Measurements from ENCODE around the gene BMP15.

Gene BMP15

DNA sequence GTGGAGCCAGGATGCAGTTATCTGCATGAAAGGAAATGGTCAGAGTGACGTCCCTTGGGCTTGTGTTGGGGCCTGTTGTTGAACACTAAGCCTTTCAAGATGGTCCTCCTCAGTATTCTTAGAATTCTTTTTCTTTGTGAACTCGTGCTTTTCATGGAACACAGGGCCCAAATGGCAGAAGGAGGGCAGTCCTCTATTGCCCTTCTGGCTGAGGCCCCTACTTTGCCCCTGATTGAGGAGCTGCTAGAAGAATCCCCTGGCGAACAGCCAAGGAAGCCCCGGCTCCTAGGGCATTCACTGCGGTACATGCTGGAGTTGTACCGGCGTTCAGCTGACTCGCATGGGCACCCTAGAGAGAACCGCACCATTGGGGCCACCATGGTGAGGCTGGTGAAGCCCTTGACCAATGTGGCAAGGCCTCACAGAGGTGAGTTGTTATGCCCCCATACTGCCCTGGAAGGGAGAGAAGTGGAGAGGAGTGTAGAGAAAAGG, at the start of gene BMP15:
Gene BMP15 (plus strand): TSS at position 51 of the 492 bp plus-strand sequence. CDS start 49 bp downstream, at position 100.
- no peak for DNase-seq

DNA sequence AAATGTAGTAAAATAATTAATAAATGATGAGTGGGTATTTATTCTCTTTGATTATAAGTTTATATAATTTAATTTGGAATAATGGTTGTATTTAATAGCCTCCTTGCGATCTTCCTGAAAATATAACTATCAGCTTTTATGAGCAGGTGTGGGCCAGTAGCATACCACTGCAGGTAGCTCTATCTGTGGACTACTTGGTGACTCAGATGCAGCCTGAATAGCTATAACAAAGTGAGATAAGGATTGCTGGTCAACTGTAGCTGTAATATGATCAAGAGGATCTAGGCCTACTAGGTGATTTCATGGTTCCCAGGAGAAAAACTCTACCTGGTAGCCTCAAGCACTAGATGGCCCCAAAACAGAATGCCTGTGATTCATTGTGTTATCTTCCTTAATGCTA, 47.1 kb upstream of the BMP15 start:
- no peak for DNase-seq

DNA sequence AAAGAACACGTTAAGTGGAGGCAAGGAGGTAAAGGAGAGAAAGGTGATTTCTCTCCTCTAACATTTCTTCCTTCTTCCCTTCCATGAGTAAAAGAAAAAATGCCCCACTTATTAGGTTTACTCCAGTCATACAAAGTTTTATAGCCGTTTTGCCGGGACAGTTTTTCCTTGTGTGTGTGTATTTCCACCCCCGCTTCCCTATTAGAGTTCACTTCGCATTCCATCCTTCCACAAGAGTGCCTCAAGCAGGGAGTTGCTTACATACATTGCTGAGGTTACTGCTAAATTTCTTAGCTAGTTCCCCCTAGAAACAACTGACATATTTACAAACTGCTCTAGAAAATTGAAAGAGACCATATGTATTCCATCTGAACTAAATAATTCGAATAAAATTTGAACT, 45.2 kb upstream of the BMP15 start:
- no peak for DNase-seq

DNA sequence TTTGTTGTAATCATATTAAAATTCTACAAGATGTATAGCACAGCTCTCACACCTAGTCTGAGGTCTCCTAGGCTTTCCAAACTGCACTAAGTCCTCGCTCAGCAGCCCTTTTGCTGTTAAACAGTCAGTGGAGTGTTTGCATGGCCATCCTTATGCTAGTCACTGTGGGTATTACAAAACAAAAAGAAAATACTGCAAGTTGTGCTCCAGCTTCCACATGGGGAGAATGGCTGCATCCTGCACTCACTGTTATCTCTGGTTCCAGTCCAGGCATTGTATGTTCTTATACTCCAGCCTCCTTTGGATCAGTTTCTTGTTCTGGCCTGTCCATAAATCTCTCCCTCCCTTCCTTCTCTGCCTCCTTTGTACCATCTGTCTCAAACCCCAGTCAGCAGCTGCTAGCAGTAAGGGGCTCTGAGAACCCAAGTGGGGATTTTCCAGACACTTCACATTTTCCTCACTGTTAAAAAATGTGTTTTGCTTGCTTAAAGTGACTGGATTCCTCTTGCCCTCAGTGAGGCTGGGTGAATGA, 38.5 kb upstream of the BMP15 start:
- no peak for DNase-seq

DNA sequence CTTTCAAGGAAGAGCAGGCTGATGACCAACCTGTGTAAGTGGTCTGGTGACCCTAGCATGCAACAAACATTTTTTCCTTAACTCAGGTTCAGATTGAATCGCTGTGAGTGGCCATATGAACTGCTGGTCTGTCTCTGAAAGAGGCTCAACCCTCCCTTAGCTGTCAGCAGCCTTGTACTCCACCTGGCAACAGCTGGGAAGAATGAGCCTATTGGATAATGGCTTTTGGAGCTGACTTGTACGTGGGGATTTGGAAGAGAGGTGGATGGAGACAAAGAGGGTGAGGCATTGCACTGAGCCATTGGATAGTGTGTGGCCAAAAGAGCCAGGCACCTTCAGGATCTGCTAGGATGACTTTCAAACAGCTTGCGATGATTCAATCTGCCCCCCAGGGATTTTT, 35.7 kb upstream of the BMP15 start:
- DNase-seq, result no peak

DNA sequence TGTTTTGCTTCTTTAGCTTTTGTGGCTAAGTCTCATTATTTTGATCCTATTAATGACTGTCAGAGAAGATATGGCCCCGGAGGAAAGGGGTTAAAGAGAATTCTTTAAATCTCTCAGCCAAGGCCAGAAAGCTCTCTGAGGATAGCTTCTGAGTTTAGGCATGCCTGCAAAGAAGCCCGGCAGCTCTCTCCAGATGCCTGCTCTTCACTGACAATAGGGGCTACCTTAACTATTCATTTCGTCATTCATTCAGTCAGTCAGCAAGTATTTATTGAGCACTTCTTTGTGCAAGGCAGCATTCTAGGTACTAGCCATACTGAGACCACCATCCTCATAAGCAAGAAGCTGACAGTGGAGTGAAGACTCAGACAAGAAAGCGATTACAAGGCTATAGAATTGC, 34.0 kb upstream of the BMP15 start:
- no peak for DNase-seq

DNA sequence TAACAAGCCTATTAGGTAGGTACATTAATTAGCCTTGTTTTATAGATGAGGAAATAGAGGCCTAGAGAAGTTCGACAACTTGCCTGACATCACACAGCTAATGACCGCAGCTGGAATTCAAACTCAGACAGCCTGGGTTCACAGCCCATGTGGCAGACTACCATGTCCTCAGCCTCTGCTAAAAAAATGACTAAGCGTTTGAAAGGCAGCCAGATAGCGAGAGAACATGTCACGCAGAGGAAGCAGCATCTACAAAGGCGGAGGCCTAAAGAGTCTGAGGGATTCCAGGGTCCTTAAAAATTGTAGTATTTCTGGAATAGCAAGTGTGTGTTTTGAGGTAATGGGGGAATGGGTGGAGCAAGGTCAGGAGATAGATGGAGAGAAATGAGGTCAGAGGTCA, 33.2 kb upstream of the BMP15 start:
- DNase-seq, result no peak

DNA sequence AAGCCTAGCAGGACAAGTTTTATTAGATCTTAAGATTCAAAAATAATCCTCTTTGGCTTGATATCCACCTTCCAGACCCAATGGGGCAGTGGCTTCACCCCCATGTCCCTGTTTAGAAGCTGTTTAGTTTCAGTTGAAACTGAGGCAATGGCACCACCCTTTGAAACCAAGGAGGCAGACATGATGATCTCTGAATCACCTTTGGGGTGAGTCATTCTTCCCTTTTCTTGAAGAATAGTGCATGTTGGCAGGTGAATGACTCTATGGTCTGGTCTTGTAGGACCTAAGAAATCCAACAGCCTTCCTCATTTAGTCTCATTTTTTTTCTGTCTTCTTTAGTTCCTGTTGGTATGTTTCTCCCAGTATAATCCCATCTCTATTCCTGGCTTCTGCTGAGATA, 29.5 kb upstream of the BMP15 start:
- no peak for DNase-seq

DNA sequence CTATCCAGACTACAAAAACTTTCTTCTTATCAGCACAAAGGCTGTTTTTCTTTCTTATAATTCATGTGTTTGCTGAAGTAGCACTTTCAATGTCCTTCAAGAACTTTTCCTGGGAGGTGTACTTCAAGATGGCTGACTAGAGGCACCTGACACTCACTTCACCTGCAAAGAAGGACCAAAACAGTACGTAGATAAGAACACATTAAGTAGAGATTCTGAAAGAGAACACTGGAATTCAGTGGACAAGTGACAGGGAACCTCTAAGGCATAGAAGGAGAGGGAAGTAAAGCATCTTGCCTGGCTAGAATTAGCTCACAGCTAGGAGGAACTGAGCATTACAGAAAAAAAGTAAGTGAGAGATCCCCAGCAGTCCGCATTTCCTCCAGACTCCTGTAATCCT, 21.7 kb upstream of the BMP15 start:
- no peak for DNase-seq

DNA sequence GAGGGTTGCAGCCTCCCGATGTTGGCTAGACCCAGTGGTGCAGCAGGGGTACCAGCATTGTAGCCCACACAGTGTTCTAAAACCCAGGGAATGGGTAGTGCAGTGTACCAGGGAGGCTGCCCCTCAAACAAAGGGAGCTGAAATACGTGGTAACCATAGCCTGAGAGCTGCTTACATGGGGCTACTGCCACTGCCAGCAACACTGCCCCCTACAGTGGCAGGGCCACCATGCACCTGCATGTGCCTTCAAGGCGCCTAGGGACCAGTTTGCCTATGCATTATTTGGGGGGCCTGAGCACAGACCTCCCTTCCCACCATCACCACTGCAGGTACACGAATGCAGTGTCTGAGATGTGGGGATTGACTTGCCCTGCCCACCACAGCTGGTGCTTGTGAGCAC, 21.0 kb upstream of the BMP15 start:
- DNase-seq, result no peak

DNA sequence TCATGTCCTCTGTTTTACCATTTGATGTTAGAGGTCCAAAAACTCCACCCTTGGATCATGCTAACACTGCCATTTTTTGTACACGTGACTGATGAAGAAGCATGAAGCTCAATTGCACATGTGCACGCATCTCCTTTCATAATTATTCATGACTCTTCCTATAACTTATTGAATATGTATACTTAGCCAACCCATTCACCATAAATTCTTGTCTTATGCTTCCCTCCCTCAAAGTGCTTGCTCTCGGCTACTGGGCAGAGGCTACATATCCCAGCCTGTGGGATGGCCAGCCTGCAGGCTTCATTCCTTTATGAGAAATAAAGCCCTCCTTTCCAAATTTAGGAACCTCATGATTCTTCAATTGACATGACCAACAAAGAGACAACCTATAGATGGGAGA, 17.5 kb upstream of the BMP15 start:
- no peak for DNase-seq

DNA sequence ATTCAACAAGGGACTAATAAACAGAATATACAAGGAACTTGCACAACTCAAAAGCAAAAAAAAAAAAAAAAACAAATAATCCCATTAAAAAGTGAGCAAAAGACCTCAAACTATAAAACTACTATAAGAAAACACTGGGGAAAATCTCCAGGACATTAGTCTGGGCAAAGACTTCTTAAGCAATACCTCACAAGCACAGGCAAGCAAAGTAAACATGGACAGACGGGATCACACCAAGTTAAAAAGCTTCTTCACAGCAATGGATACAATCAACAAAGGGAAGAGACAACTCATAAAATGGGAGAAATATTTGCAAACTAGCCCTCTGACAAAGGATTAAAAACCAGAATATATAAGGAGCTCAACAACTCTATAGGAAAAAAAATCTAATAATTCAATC, 17.1 kb upstream of the BMP15 start:
- DNase-seq, result no peak

DNA sequence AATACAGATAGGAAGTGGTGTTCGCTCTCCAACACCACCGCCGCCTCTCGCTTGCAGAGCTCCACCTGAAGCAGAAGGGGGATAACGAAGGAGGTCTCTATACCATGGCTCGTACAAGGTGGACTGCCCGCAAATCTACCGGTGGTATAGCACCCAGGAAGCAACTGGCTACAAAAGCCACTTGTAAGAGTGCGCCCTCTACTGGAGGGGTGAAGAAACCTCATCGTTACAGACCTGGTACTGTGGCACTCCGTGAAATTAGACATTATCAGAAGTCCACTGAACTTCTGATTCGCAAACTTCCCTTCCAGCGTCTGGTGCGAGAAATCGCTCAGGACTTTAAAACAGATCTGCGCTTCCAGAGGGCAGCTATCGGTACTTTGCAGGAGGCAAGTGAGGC, 5.2 kb upstream of the BMP15 start:
- DNase-seq, result no peak

DNA sequence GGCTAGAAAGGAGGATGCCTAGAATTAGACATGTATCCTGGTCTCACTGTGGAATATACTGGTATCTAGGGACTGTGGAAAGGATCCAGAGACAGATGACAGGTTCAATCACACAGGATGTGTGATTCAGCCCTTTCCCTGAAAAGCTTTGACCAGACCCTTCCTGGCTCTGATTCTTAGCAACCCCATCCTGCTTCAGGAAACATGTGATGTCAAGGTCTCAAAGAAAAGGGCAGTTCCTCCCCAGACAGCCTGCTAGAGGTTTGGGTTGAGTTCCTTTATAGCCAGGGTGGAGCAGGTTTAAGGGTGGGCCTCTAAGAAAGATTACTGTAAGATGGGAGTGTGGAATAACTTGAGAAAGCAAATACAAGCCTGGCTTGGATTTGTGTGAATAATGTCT, 3.0 kb downstream of the BMP15 start:
- DNase-seq, result no peak

DNA sequence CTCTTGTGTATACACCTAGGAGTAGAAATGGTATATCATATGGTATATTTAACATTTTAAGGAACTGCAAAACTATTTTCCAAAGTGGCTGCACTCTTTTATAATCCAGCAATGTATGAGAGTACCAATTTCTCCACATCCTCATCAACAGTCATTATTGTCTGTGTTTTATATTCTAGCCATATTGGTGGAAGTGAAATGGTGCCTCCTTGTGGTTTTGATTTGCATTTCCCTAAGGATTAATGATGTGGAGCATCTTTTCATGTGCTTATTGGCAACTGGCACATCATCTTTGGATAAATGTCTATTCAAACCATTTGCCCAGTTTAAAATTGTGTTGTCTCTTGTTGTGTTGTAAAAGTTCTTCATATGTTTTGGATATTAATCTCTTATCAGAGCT, 9.6 kb downstream of the BMP15 start:
- DNase-seq, result no peak

DNA sequence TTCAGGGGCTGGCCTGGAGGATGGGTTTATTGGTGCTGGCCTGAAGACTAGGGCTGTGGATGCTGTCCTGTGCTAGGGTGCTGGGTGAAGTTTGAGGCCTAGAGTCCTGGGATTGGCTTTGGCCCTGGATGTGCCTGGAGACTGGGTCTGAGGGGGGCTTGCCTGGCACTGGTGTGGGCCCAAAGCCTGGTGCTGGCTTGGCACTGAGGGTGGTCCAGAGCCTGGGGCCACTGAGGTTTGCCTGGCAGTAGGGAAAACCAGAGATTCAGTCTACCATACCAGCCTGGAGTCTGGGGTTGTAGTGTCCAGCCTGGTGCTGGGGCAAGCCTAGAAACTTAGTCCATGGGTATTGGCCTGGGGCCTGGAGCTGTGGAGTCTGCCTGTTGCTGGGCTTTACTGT, 16.6 kb downstream of the BMP15 start:
- DNase-seq, result no peak

DNA sequence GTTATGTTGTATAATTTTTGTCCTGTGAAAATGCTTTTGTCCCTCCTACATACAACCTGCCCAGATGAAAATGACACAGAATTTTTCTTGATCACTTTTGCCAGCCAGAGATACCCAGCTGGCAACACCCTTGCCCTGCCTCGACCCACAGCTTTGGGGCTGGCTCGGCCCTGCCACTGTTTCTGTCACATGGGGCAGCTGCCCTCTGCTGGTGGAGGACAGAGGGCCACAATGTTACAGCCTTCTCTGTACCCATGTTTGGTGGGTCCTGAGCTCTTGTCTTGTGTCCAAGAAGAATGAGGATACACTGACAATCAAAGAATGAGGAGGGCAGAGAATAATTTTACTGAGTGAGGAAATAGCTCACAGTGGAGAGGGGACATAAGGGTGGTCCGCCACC, 31.1 kb downstream of the BMP15 start:
- DNase-seq, result no peak

DNA sequence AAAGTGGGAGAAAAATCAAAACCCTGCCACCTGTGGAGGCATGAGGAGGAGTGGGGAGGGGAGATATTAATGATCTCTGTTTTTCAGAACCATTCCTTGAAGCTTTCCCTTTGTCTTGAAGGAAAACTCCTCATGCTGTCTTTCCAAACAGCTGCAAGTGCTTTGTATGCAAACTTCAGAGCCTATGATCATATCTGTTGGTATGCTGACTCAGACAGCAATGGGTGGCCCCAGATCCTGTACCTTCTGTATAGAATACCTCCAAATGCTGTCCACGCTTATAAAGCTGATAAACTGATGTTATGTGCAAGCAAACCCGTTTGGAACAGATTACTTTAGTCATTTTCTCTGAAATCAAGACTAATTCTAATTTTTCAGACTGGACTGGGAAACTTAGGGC, 31.9 kb downstream of the BMP15 start:
- DNase-seq, result no peak

DNA sequence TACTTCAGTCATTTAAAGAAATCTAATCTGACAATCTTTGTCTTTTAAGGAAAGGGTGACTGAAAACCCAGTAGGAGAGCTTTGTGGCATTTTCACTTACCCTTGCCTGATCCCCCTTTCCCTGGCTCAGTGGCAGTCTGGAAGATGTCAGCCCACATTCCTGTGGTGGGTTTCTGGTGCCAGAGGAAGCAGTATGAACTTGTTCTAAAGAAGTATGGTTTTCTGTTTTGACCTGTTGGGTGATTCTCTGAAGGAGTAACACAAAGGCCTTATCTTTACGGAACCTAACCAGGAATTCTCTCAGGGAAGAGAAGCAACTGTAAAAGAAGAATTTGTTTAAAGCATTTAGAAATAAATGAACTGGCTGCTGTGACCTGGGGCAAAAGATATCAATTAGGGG, 41.9 kb downstream of the BMP15 start:
- DNase-seq, result no peak

DNA sequence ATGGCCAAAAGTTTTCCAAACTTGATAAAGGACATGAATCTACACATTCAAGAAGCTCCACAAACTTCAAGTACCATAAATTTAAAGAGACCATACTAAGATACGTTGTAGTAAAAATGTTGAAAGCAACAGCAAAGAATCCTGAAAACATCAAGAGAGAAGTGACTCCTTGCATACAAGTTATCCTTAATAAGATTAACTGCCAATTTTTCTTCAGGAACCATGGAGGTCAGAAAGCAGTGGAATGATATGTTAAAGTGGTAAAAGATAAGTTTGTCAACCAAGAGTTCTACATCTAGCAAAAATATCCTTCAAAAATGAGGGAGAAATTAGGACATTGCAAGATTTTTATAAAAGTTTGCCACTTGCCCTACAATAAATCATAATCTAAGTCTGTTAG, 43.3 kb downstream of the BMP15 start:
- no peak for DNase-seq

DNA sequence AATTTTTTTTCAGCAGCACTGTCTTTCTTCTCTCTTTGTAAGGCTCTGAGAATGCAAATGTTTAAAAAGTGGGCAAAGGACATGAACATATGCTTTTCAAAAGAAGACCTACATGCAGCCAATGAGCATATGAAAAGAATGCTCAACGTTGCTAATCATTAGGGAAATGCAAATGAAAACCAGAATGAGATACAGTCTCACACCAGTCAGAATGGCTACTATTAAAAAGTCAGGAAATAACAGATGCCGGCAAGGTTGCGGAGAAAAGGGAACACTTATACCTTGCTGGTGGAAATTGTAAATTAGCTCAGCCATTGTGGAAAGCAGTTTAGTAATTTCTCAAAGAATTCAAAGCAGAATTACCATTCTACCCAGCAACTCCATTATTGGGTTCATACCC, 51.6 kb downstream of the BMP15 start:
- DNase-seq, result no peak

DNA sequence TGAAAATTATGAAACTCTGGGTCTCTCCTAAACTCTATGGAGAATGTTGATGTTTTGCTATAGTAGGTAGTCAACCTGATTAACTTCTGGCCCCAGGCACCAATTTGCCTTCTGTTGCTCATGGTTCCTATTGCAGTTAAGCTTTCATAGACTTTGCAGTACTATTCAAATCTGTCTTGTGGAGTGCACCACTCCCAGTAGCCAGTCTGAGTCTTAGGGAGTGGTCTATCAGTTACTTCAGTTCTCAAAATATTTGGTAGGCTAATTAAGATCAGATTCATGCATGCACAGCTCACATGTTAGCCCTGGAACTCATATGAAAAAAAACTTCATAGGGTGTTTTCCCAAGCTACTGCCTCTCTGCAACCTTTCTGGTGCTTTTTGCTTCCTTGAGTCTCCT, 53.3 kb downstream of the BMP15 start:
- DNase-seq, result no peak
